ENCODE results near the gene A2M. TPM values are rescaled to one million over a fixed set of nuclear protein-coding genes. Genes with fewer than 3 reads are reported as not detected.

The A2M gene
- total RNA-seq, 1 donor from 2014 or later = not detected

GRCh38 chr12:9081667-9082427 lies 33.9 kb downstream of the A2M start:
- Mint-ChIP-seq H3K4me1 (no peaks in the 10 kb centered on the region), H3K4me3 (no peak overlapping the region), H3K27ac (no peak overlapping the region), H3K9me3 (peaks cover 28% of the 10 kb centered on the region), H3K27me3 (peaks cover 8% of the 10 kb centered on the region), H3K36me3 (ENCODE audit: low read depth) (peaks cover 3% of the 10 kb centered on the region)
- DNase-seq (no peak), ATAC-seq (ENCODE audit: low read depth) (no peak)
- CTCF ChIA-PET = no interaction called here
- no peak for TF ChIP-seq CTCF (IDR thresholded peaks at IDR 0.05)
- intact Hi-C loops (cut with micrococcal nuclease) = no loop called here
- POLR2A ChIA-PET = no interaction called here

GRCh38 chr12:9079883-9080675 lies 35.6 kb downstream of the A2M start:
- peaks cover 11% of the 10 kb centered on the region for H3K27me3 Mint-ChIP-seq
- H3K36me3 Mint-ChIP-seq (ENCODE audit: low read depth) = peaks cover 3% of the 10 kb centered on the region
- H3K4me3 Mint-ChIP-seq = no peak overlapping the region
- ATAC-seq (ENCODE audit: low read depth) = no peak
- intact Hi-C loops (cut with micrococcal nuclease) = no loop called here
- no peak for TF ChIP-seq CTCF (IDR thresholded peaks at IDR 0.05)
- no peaks in the 10 kb centered on the region for H3K4me1 Mint-ChIP-seq
- POLR2A ChIA-PET = no interaction called here
- no peak overlapping the region for H3K27ac Mint-ChIP-seq
- H3K9me3 Mint-ChIP-seq = peaks cover 21% of the 10 kb centered on the region
- DNase-seq = no peak
- CTCF ChIA-PET = interaction anchor here (1.1 kb wide), 1 partner anchor 30 kb away, joined by 3 read pairs; no protein-coding TSS in a partner anchor

- DNase-seq (no peak), ATAC-seq (ENCODE audit: low read depth) (no peak)
- no peak for TF ChIP-seq CTCF (IDR thresholded peaks at IDR 0.05)
- Mint-ChIP-seq H3K4me3 (no peak overlapping the region), H3K4me1 (no peaks in the 10 kb centered on the region), H3K36me3 (ENCODE audit: low read depth) (peaks cover 3% of the 10 kb centered on the region), H3K9me3 (peaks cover 15% of the 10 kb centered on the region), H3K27me3 (peaks cover 13% of the 10 kb centered on the region), H3K27ac (no peak overlapping the region)
- CTCF ChIA-PET = interaction anchor here (0.7 to 1.1 kb wide), 2 partner anchors 29 to 30 kb away, joined by 3 read pairs; no protein-coding TSS in a partner anchor
- intact Hi-C loops (cut with micrococcal nuclease) = no loop called here
- POLR2A ChIA-PET = no interaction called here
Measured at GRCh38 chr12:9079082-9079481, 36.6 kb downstream of the A2M start.

- ChIA-PET CTCF (no interaction called here), POLR2A (no interaction called here)
- no peaks in the 10 kb centered on the region for H3K36me3 Mint-ChIP-seq (ENCODE audit: low read depth)
- TF ChIP-seq CTCF (IDR thresholded peaks at IDR 0.05) = no peak
- H3K4me1 Mint-ChIP-seq = no peaks in the 10 kb centered on the region
- ATAC-seq (ENCODE audit: low read depth) (no peak), DNase-seq (no peak)
- intact Hi-C loops (cut with micrococcal nuclease) = no loop called here
- no peak overlapping the region for H3K4me3 Mint-ChIP-seq
- H3K27ac Mint-ChIP-seq = no peak overlapping the region
- H3K9me3 Mint-ChIP-seq = peaks cover 7% of the 10 kb centered on the region
- H3K27me3 Mint-ChIP-seq = peaks cover 15% of the 10 kb centered on the region
Measured at GRCh38 chr12:9077152-9078031, 38.3 kb downstream of the A2M start.

Data from activated B cell treated with CpG ODN at 0.5 μM for 24 hours (primary cell).